Uterus (tissue), 2 donors: ENCODE measurements around the gene SLC38A7.

Experiments used
- POLR2A ChIP-seq, 2 donors: fragments of 450-650 bp; IDR thresholded peaks; one replicate each; pipeline ENCODE4 v1.6.1; 2016; ENCODE audit warnings: antibody characterized with exemption in 2 of 2, mild to moderate bottlenecking in 1 of 2, moderate library complexity in 1 of 2
- TF ChIP-seq, protein P1 (sequence below), 4 experiments: fragments of 200-600 bp in 2 of 4; fragments of 450-650 bp in 2 of 4; sonication (generic) in 2 of 4; IDR thresholded peaks; one replicate each; pipeline ENCODE4 v1.5.1; 2016 to 2019; ENCODE audit warnings: antibody characterized with exemption in 4 of 4, mild to moderate bottlenecking in 2 of 4, moderate library complexity in 1 of 4

GRCh38 chr16:58624209-58624608 is 60.4 kb downstream of the SLC38A7 start:
- TF ChIP-seq, protein P1, sequence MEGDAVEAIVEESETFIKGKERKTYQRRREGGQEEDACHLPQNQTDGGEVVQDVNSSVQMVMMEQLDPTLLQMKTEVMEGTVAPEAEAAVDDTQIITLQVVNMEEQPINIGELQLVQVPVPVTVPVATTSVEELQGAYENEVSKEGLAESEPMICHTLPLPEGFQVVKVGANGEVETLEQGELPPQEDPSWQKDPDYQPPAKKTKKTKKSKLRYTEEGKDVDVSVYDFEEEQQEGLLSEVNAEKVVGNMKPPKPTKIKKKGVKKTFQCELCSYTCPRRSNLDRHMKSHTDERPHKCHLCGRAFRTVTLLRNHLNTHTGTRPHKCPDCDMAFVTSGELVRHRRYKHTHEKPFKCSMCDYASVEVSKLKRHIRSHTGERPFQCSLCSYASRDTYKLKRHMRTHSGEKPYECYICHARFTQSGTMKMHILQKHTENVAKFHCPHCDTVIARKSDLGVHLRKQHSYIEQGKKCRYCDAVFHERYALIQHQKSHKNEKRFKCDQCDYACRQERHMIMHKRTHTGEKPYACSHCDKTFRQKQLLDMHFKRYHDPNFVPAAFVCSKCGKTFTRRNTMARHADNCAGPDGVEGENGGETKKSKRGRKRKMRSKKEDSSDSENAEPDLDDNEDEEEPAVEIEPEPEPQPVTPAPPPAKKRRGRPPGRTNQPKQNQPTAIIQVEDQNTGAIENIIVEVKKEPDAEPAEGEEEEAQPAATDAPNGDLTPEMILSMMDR (IDR thresholded peaks at IDR 0.05), result no peak
- TF ChIP-seq POLR2A (IDR thresholded peaks at IDR 0.05), result no peak
